SK-N-SH treated with all-trans-retinoic acid at 6 μM for 48 hours (cell line): ENCODE measurements around the gene BTBD16.

Experiments
- ATAC-seq: fragments of 200-7000 bp; cut with Tn5 transposase; 3 replicates; pipeline ENCODE4 v1.9.1; 2020; ENCODE audit warnings: mild to moderate bottlenecking, moderate library complexity
- ARNTL ChIP-seq: fragments of 450-650 bp; formaldehyde crosslinking; IDR thresholded peaks from 2 replicates; pipeline ENCODE4 v1.5.0; 2020; ENCODE audit warnings: low read depth, mild to moderate bottlenecking, moderate library complexity, borderline replicate concordance
- BACH2 ChIP-seq: fragments of 250-450 bp; sonication (Bioruptor Pico); IDR thresholded peaks from 2 replicates; pipeline ENCODE4 v1.9.0; 2021; ENCODE audit warnings: mild to moderate bottlenecking, borderline replicate concordance
- CSDC2 ChIP-seq: fragments of 250-450 bp; sonication (Bioruptor Pico); IDR thresholded peaks from 2 replicates; pipeline ENCODE4 v1.5.0; 2020; ENCODE audit warnings: mild to moderate bottlenecking, moderate library complexity
- CSRNP3 ChIP-seq: fragments of 250-450 bp; sonication (Bioruptor Pico); IDR thresholded peaks from 2 replicates; pipeline ENCODE4 v1.5.1; 2021; ENCODE audit warnings: mild to moderate bottlenecking, moderate library complexity
- ESRRG ChIP-seq: fragments of 250-450 bp; sonication (Bioruptor Pico); IDR thresholded peaks from 2 replicates; pipeline ENCODE4 v1.6.1; 2021; ENCODE audit warnings: mild to moderate bottlenecking
- GLIS3 ChIP-seq: fragments of 250-450 bp; sonication (Bioruptor Pico); IDR thresholded peaks from 2 replicates; pipeline ENCODE4 v1.5.0; 2020; ENCODE audit warnings: mild to moderate bottlenecking, moderate library complexity
- ISL1 ChIP-seq: fragments of 250-450 bp; sonication (Bioruptor Pico); IDR thresholded peaks from 2 replicates; pipeline ENCODE4 v2.1.2; 2022; ENCODE audit warnings: mild to moderate bottlenecking, moderate library complexity
- POU6F1 ChIP-seq: fragments of 250-450 bp; sonication (Bioruptor Pico); IDR thresholded peaks from 2 replicates; pipeline ENCODE4 v1.8.0; 2021; ENCODE audit warnings: low read depth, mild to moderate bottlenecking, moderate library complexity, borderline replicate concordance
- PPARA ChIP-seq: fragments of 250-450 bp; sonication (Bioruptor Pico); IDR thresholded peaks from 2 replicates; pipeline ENCODE4 v1.5.0; 2020; ENCODE audit warnings: mild to moderate bottlenecking, borderline replicate concordance
- RARB ChIP-seq: fragments of 250-450 bp; sonication (Bioruptor Pico); IDR thresholded peaks from 2 replicates; pipeline ENCODE4 v1.8.0; 2021; ENCODE audit warnings: mild to moderate bottlenecking, moderate library complexity
- SNAI2 ChIP-seq: fragments of 250-450 bp; sonication (Bioruptor Pico); IDR thresholded peaks from 2 replicates; pipeline ENCODE4 v1.5.0; 2020; ENCODE audit warnings: mild to moderate bottlenecking, moderate library complexity
- TCF4 ChIP-seq: fragments of 250-450 bp; sonication (Bioruptor Pico); IDR thresholded peaks from 2 replicates; pipeline ENCODE4 v1.8.0; 2021; ENCODE audit warnings: mild to moderate bottlenecking, moderate library complexity, borderline replicate concordance
- TOX ChIP-seq: fragments of 250-450 bp; sonication (Bioruptor Pico); IDR thresholded peaks from 2 replicates; pipeline ENCODE4 v1.8.0; 2021; ENCODE audit warnings: mild to moderate bottlenecking, moderate library complexity, borderline replicate concordance
- ZC3H10 ChIP-seq: fragments of 250-450 bp; sonication (Bioruptor Pico); IDR thresholded peaks from 2 replicates; pipeline ENCODE4 v1.5.1; 2021; ENCODE audit warnings: mild to moderate bottlenecking, moderate library complexity
- ZFP3 ChIP-seq: fragments of 250-450 bp; sonication (Bioruptor Pico); IDR thresholded peaks from 2 replicates; pipeline ENCODE4 v1.5.0; 2020; ENCODE audit warnings: mild to moderate bottlenecking, moderate library complexity
- ZFP30 ChIP-seq: fragments of 450-650 bp; formaldehyde crosslinking; IDR thresholded peaks from 2 replicates; pipeline ENCODE4 v1.5.0; 2022; ENCODE audit warnings: mild to moderate bottlenecking, moderate library complexity
- ZNF565 ChIP-seq: fragments of 450-650 bp; formaldehyde crosslinking; conservative IDR thresholded peaks from 2 replicates; pipeline ENCODE4 v1.5.0; 2020; ENCODE audit warnings: low read depth, mild to moderate bottlenecking, moderate library complexity
- ZNF70 ChIP-seq: fragments of 450-650 bp; formaldehyde crosslinking; IDR thresholded peaks from 2 replicates; pipeline ENCODE4 v1.5.0; 2020; ENCODE audit warnings: mild to moderate bottlenecking, moderate library complexity
- ZNF8 ChIP-seq: fragments of 450-650 bp; formaldehyde crosslinking; IDR thresholded peaks from 2 replicates; pipeline ENCODE4 v1.5.0; 2020; ENCODE audit warnings: mild to moderate bottlenecking, moderate library complexity
- TF ChIP-seq, protein P1 (sequence below): fragments of 250-450 bp; sonication (Bioruptor Pico); IDR thresholded peaks from 2 replicates; pipeline ENCODE4 v1.8.0; 2020; ENCODE audit warnings: mild to moderate bottlenecking, moderate library complexity, borderline replicate concordance
- TF ChIP-seq, protein P2 (sequence below): fragments of 250-450 bp; sonication (Bioruptor Pico); IDR thresholded peaks from 2 replicates; pipeline ENCODE4 v1.5.1; 2020; ENCODE audit warnings: low read depth, mild to moderate bottlenecking, moderate library complexity

The BTBD16 gene

DNA sequence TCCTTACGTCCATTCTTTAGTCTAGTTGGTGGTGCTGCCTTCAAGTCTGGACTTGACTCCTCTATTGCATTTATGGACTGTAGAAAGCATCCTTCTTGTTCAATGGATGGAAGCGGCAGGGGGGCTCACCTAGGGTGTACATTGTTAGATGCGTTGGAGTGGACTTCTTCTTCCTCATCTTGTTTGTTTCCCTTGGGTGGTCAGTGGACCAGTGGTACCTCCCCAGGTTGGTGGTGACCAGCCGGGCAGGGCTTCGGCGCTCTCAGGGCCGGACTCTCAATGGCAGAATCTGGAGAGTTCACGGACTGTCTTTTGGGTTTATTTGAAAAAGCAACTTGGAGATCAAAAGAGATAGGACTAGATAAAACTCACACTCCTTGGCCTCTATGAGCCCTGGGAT, 6.2 kb upstream of the BTBD16 start:
- no peak for ATAC-seq
- TF ChIP-seq, protein P1, sequence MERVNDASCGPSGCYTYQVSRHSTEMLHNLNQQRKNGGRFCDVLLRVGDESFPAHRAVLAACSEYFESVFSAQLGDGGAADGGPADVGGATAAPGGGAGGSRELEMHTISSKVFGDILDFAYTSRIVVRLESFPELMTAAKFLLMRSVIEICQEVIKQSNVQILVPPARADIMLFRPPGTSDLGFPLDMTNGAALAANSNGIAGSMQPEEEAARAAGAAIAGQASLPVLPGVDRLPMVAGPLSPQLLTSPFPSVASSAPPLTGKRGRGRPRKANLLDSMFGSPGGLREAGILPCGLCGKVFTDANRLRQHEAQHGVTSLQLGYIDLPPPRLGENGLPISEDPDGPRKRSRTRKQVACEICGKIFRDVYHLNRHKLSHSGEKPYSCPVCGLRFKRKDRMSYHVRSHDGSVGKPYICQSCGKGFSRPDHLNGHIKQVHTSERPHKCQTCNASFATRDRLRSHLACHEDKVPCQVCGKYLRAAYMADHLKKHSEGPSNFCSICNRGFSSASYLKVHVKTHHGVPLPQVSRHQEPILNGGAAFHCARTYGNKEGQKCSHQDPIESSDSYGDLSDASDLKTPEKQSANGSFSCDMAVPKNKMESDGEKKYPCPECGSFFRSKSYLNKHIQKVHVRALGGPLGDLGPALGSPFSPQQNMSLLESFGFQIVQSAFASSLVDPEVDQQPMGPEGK (CRISPR knock-in tag), result no peak
- TF ChIP-seq TCF4 (CRISPR knock-in tag), result no peak
- TF ChIP-seq ZFP3, result no peak
- no peak for TF ChIP-seq SNAI2
- TF ChIP-seq ESRRG (CRISPR knock-in tag), result no peak
- no peak for TF ChIP-seq GLIS3 (CRISPR knock-in tag)
- TF ChIP-seq CSRNP3 (CRISPR knock-in tag), result no peak
- TF ChIP-seq ZC3H10 (CRISPR knock-in tag), result no peak

DNA sequence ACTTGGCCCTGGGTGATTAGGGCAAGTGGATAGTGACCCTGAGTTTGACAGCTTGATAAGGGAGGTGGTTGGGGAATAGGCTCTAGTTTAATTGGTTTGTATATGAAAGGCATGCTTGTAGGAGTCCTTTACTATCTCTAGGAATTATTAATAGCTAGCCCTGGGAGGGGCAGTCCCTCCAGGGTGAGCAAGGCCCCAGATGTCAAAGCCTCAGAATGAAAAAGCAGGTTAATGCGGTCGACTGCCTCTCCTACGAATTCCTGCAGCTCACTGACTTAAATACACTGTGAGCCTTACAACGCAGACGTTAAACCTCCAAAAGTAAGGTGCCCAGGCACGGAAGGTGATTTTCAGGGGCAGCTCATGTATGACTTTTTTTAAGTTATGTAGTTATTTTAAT, 5.2 kb upstream of the BTBD16 start:
- no peak for TF ChIP-seq ZNF70 (CRISPR knock-in tag)
- TF ChIP-seq POU6F1 (CRISPR knock-in tag), result no peak
- no peak for TF ChIP-seq CSRNP3 (CRISPR knock-in tag)
- no peak for TF ChIP-seq TOX (CRISPR knock-in tag)
- TF ChIP-seq RARB (CRISPR knock-in tag), result no peak
- TF ChIP-seq TCF4 (CRISPR knock-in tag), result no peak
- no peak for TF ChIP-seq BACH2 (CRISPR knock-in tag)
- no peak for TF ChIP-seq ZFP3
- no peak for TF ChIP-seq SNAI2
- no peak for TF ChIP-seq ISL1 (CRISPR knock-in tag)
- TF ChIP-seq, protein P2, sequence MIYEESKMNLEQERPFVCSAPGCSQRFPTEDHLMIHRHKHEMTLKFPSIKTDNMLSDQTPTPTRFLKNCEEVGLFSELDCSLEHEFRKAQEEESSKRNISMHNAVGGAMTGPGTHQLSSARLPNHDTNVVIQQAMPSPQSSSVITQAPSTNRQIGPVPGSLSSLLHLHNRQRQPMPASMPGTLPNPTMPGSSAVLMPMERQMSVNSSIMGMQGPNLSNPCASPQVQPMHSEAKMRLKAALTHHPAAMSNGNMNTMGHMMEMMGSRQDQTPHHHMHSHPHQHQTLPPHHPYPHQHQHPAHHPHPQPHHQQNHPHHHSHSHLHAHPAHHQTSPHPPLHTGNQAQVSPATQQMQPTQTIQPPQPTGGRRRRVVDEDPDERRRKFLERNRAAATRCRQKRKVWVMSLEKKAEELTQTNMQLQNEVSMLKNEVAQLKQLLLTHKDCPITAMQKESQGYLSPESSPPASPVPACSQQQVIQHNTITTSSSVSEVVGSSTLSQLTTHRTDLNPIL (CRISPR knock-in tag), result no peak
- no peak for TF ChIP-seq ZNF8 (CRISPR knock-in tag)
- TF ChIP-seq CSDC2, result no peak
- TF ChIP-seq GLIS3 (CRISPR knock-in tag), result no peak
- TF ChIP-seq ZNF565 (CRISPR knock-in tag), result no peak
- TF ChIP-seq ZC3H10 (CRISPR knock-in tag), result no peak
- no peak for TF ChIP-seq ARNTL (CRISPR knock-in tag)
- no peak for ATAC-seq

- ATAC-seq, result peak; percentile 94
- TF ChIP-seq ESRRG (CRISPR knock-in tag) (no peak), CSRNP3 (CRISPR knock-in tag) (no peak), ZFP30 (CRISPR knock-in tag) (no peak), CSDC2 (no peak), ARNTL (CRISPR knock-in tag) (no peak), ZFP3 (no peak), ZNF8 (CRISPR knock-in tag) (no peak), GLIS3 (CRISPR knock-in tag) (no peak), ZC3H10 (CRISPR knock-in tag) (no peak), RARB (CRISPR knock-in tag) (no peak), PPARA (CRISPR knock-in tag) (no peak)
Observed at GRCh38 chr10:122267849-122268737, 3.0 kb upstream of the BTBD16 start.
